GM21619 (cell line): ENCODE measurements around the gene CDC27.
"Not testable (repeated sequence)": the region's sequence is repeated elsewhere in the genome, so short reads cannot be mapped to it uniquely, and the experiment has no call there.

Source experiments
- ATAC-seq: cut with Tn5 transposase; IDR thresholded peaks from one replicate; pipeline ENCODE4 v1.9.1; 2021; ENCODE audit not compliant: unreplicated experiment

The CDC27 gene

GRCh38 chr17:47197821-47198220 lies 8.7 kb upstream of the CDC27 start:
- ATAC-seq = no peak

DNA sequence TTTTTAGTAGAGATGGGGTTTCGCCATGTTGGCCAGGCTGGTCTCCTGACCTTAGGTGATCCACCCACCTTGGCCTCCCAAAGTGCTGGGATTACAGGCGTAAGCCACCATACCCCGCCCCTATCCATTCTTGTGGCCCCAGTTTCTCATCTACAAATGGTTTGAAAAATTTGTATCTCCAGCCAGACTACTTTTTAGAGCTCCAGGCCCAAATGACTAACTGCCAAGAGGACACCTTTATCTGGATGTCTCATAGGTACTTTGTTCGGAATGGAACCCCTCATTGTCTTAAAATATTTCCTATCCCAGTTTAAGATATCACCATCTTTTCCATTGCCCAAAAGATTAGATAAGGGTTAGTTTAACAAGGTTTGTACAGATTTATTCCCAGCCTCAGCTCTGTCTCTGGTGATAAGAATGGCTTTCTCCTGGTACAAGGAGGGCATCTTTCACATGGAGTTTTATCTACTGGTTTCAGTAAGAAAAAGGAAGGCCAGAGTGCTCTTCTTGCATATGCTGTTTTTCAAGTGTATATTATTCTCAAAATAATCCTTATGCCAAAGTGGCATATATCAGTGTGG lies 4.9 kb upstream of the CDC27 start:
- ATAC-seq = no peak

- ATAC-seq = no peak
Measured at GRCh38 chr17:47192554-47192953, 3.5 kb upstream of the CDC27 start.

DNA sequence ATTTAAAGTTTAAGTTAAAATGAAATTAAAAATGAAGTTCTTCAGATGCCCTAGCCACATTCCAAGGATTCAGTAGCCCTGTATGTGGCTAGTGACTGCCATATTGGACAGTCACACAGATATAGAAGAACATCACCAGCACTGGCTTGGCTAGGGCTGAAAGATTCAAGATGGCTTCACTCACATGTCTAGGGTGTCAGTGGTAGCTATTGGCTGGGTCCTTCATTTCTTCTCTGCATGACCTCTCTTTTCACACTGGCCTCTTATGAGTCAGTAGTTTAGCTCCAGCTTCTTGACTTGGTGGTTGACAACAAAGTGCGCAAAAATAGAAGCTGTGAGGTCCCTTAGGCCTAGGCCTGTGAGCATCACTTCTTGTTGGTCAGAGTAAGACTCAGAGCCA lies 1.7 kb upstream of the CDC27 start:
- ATAC-seq = no peak

DNA sequence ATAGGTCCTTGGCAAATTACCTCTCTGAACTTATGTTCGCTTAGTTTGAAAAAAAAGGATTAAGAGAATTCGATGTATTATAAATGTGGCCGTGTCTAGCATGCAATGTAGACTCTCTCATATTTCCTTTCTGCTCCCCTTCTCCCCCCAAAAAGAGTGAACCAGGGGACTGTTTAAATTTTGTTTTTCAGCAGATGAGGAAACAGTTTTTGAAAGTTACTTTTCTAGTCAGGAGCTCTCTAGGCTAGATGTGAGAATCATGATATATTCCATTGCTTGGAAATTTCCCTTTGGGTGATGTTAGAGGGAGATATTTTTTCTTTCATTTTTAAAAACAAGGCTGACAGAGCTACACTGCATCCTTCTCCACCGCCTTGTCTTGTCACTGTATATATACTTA lies 1.1 kb upstream of the CDC27 start:
- ATAC-seq = no peak

DNA sequence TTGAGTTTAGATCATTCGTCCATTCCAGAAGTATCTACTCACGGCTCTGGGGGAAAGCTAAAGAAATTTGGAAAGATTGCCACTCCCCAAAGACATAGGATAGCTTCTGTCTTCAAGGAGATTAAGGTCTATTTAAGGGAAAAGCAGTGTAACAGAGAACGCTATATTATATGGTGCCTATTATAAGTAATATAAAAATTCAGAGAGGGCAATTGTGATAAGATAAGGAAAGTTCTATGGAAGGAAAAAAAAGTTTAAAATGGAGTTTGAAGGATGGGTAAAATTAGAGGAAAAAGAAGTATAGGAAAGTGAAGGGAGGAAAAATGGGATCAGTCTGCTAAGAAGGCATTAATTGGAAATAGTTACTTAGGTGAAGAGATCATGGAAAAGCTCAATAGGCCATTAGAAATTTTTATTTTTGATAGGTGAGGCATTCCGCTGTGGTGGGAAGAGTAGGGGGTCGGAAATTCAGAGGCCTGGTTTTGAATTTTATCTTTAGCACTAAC lies 690 bp upstream of the CDC27 start:
- no peak for ATAC-seq

DNA sequence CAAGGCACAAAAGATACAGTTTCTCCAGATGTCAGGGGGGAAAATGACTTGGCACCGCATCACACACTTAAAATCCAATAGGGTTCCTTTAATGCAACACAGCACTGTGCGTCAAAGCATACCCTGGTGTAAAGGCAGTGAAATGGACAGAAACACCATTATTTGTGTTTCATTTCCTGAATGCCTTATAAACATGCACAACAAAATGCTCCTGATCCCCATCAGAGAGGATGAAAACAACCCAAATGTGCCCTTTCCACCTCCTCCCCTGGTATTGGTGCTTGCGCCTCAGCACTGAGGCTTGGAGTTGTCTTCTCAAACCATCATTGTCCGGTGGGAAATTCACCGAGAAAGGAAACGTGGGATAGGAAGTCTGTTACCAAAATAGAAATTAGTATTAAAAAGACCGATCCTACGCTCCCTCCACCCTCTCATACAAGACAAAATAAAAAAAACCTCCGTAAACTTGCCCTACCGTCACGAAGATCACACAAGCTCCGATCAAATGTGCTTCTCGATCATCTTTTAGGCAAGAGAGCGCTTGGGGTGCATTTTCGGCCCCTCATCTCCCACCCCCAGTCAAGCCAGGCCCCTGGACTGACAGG lies 722 bp downstream of the CDC27 start:
- ATAC-seq = no peak

GRCh38 chr17:47184681-47185080 lies 4.4 kb downstream of the CDC27 start:
- ATAC-seq = no peak

- not testable (repeated sequence) for ATAC-seq
Measured at GRCh38 chr17:47180988-47181387, 8.1 kb downstream of the CDC27 start.

GRCh38 chr17:47180337-47180736 lies 8.8 kb downstream of the CDC27 start:
- no peak for ATAC-seq

GRCh38 chr17:47179141-47179540 lies 10.0 kb downstream of the CDC27 start:
- ATAC-seq = no peak

DNA sequence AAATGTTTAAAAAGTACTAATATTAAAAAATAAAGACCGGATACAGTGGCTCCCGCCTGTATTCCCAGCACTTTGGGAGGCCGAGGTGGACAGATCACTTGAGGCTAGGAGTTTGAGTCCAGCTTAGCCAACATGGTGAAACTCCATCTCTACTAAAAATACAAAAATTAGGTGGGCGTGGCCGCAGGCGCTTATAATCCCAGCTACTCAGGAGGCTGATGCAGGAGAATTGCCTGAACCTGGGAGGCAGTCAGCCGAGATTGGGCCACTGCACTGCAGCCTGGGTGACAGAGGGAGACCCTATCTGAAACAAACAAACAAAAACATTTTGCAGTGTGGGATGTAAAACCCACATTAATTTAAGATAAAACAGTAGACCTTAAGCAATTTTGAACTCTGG lies 11.8 kb downstream of the CDC27 start:
- ATAC-seq = no peak

DNA sequence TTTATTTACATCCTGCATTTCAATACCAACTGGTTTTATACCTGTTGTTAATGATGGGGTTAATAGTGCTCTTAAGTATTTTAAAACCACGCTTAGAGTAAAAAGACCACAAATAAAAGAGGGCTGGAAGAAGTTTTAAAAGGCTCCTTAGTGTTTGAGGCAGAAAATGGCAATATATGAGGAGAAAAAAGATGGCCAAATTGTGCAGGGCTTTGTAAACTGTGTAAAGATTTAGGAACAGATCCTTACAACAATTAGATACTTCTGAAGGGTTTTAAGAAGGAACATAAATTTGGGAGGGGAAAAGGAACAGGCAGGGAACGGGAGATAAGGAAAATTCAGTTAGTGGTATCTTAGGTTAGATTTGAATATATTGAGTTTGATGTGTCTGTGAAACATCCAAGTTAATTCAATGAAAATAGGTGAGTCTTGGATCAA lies 12.7 kb downstream of the CDC27 start:
- no peak for ATAC-seq

- not testable (repeated sequence) for ATAC-seq
Measured at GRCh38 chr17:47174823-47175222, 14.3 kb downstream of the CDC27 start.

- no peak for ATAC-seq
Measured at GRCh38 chr17:47172696-47173565, 16.2 kb downstream of the CDC27 start.

DNA sequence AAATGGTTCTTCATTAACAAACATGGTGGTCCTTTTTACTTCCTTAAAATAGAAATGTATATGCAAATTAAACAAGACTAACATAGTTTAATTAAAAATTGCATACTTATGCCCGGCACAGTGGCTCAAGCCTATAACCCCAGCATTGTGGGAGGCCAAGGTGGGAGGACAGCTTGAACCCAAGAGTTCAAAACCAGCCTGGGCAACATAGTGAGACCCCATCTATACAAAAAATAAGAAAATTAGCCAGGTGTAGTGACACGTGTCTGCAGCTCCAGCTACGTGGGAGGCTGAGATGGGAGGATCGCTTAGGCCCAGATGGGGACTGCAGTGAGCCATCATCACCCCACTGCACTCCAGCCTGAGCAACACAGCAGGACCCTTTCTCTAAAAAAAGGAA lies 18.4 kb downstream of the CDC27 start:
- no peak for ATAC-seq

DNA sequence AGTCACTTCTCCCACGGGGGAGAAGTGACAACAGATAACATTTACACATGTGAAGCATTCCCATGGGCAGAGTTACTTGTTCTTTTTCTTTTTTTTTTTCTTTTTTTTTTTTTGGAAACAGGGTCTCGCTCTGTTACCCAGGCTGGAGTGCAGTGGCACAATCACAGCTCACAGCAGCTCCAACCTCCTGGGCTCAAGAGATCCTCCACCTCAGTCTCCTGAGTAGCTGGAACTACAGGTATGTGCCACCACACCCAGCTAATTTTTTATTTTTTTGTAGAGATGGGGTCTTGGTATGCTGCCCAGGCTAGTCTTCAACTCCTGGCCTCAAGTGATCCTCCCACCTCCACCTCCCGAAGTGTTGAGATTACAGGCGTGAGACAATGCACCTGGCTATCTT lies 20.2 kb downstream of the CDC27 start:
- not testable (repeated sequence) for ATAC-seq

DNA sequence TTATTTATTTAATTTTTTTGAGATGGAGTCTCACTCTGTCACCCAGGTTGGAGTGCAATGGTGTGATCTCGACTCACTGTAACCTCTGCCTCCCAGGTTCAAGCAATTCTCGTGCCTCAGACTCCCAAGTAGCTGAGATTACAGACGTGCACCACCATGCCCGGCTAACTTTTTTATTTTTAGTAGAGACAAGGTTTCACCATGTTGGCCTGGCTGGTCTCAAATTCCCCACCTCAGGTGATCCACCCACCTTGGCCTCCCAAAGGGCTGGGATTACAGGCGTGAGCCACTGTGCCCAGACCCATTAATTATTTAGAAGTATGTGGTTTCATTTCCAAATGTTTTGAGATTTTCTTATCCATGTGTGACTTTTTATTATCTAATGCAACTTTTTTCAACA lies 22.2 kb downstream of the CDC27 start:
- ATAC-seq = not testable (repeated sequence)

DNA sequence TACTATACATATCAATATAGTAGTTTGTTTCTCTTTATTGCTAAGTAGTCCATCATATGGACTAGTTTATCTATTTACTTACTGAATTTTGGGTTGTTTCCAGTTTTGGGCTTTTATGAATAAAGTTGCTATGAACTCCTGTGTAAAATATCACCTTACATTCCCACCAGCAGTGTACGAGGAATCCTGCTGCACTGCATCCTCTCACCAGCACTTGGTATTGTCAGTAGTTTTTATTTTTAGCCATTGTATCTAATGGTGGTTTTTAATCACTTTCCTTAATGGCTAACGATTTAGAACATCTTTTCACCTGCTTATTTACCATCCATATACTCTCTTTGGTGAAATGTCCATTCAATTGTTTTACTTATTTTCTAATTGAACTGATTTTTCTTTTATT lies 24.0 kb downstream of the CDC27 start:
- ATAC-seq = no peak

GRCh38 chr17:47164263-47164662 lies 24.8 kb downstream of the CDC27 start:
- ATAC-seq = no peak

- no peak for ATAC-seq
Measured at GRCh38 chr17:47162013-47162622, 27.0 kb downstream of the CDC27 start.

GRCh38 chr17:47159315-47159714 lies 29.8 kb downstream of the CDC27 start:
- no peak for ATAC-seq
